ENCODE measurements around the gene RTTN. TPM values are rescaled to one million over a fixed set of nuclear protein-coding genes. Genes with fewer than 3 reads are reported as not detected.

The RTTN gene
- total and polyA plus RNA-seq, 9 of the 15 experiments (the other 6 are each of a cell fraction or from before 2014, with no cell fraction given), result 3.1 to 18.3 (median 10.6) TPM

GRCh38 chr18:70156886-70157285 lies 48.6 kb downstream of the RTTN start (continued):
- TF ChIP-seq BDP1 (IDR thresholded peaks at IDR 0.05; ENCODE audit: insufficient read depth, insufficient read length) (no peak), RREB1 (CRISPR knock-in tag; IDR thresholded peaks at IDR 0.05) (no peak), RNF2 (IDR thresholded peaks at IDR 0.05) (no peak)

- Histone ChIP-seq H3K27me3 (ENCODE audit: control insufficient read depth in 2 of 2, insufficient read depth in 2 of 2, low read length in 2 of 2) (no peaks in the 10 kb centered on the region), H3K27ac (ENCODE audit: extremely low read depth, low read depth, low read length) (no peak overlapping the region), H4K20me1 (replicated peaks; ENCODE audit: control insufficient read depth, insufficient read depth, low read length) (no peaks in the 10 kb centered on the region), H3K9ac (ENCODE audit: insufficient read depth in 1 of 2, low read depth in 2 of 2, low read length in 2 of 2) (no peak overlapping the region), H3K4me3 (no peak overlapping the region), H2AFZ (ENCODE audit: low read depth, low read length) (no peak overlapping the region), H3K36me3 (ENCODE audit: control insufficient read depth, insufficient read depth, low read length) (peaks cover 10% of the 10 kb centered on the region; the same call in 1 of the 3 replicates), H3K9me1 (ENCODE audit: control insufficient read depth, insufficient read depth, low read length) (no peaks in the 10 kb centered on the region), H3K79me2 (ENCODE audit: control insufficient read depth, insufficient read depth, low read length) (no peaks in the 10 kb centered on the region), H3K9me3 (replicated peaks; ENCODE audit: control insufficient read depth, insufficient read depth, low read depth, low read length) (no peaks in the 10 kb centered on the region), H3K4me2 (ENCODE audit: insufficient read depth, low read length) (no peak overlapping the region), H3K4me1 (replicated peaks in 1 of 2; ENCODE audit: control insufficient read depth in 2 of 2, insufficient read depth in 2 of 2, low read length in 2 of 2) (peaks cover 0 to 5% of the 10 kb centered on the region in 2 experiments; a peak in 2 of 5 replicates)
- 50% methylated on average over 4 of the region's 4 CpGs for WGBS (ENCODE audit: insufficient coverage, low coverage, missing lambda C conversion rate)
- DNase-seq (ENCODE audit: extremely low read depth in 1 of 4, low spot score in 3 of 4) (no peak), ATAC-seq (no peak), FAIRE-seq (no peak)
- ChIA-PET POLR2A (interaction anchor here (1.5 kb wide), 1 partner anchor 14 kb away, joined by 4 read pairs; no protein-coding TSS in a partner anchor), CTCF (ENCODE audit: low intra/inter-chr PET ratio) (no interaction called here)
- intact Hi-C loops (cut with micrococcal nuclease) (no loop called here), in situ Hi-C loops (cut with MboI) (no loop called here)
- no TSS peak for BruUV-seq (replicated peaks)
- no peak for TF ChIP-seq PURB (CRISPR knock-in tag; IDR thresholded peaks at IDR 0.05; ENCODE audit: low read depth)
- TF ChIP-seq GATA2 (CRISPR knock-in tag; IDR thresholded peaks at IDR 0.05), result no peak
- no peak for TF ChIP-seq ZBTB9 (CRISPR knock-in tag; IDR thresholded peaks at IDR 0.05)
- TF ChIP-seq GTF2F1 (IDR thresholded peaks at IDR 0.05; ENCODE audit: low read depth, low read length), result no peak
- no peak for TF ChIP-seq RFX7 (CRISPR knock-in tag; IDR thresholded peaks at IDR 0.05)
- TF ChIP-seq RAD51 (IDR thresholded peaks at IDR 0.05; ENCODE audit: borderline replicate concordance, low read depth), result no peak
- TF ChIP-seq DPF2 (IDR thresholded peaks at IDR 0.05), result no peak
- no peak for TF ChIP-seq HLTF (IDR thresholded peaks at IDR 0.05)
- TF ChIP-seq MLX (CRISPR knock-in tag; conservative IDR thresholded peaks at IDR 0.05), result no peak
- TF ChIP-seq ZNF24 (IDR thresholded peaks at IDR 0.05), result no peak
These were observed 50.8 kb downstream of the RTTN start for GRCh38 chr18:70154591-70155194.
